Testis (tissue), 2 donors: ENCODE data around the gene BMP4.

Source experiments
- POLR2A ChIP-seq: fragments of 450-650 bp; IDR thresholded peaks from one replicate; pipeline ENCODE4 v1.6.1; 2017; ENCODE audit warnings: antibody characterized with exemption, mild to moderate bottlenecking, moderate library complexity
- TF ChIP-seq, protein P1 (sequence below), 3 experiments: fragments of 450-650 bp in 2 of 3; fragments of 200-600 bp in 1 of 3; sonication (generic) in 1 of 3; IDR thresholded peaks; one replicate each; pipeline ENCODE4 v1.5.1; 2016 to 2019; ENCODE audit warnings: antibody characterized with exemption in 3 of 3, mild to moderate bottlenecking in 2 of 3, moderate library complexity in 1 of 3

DNA sequence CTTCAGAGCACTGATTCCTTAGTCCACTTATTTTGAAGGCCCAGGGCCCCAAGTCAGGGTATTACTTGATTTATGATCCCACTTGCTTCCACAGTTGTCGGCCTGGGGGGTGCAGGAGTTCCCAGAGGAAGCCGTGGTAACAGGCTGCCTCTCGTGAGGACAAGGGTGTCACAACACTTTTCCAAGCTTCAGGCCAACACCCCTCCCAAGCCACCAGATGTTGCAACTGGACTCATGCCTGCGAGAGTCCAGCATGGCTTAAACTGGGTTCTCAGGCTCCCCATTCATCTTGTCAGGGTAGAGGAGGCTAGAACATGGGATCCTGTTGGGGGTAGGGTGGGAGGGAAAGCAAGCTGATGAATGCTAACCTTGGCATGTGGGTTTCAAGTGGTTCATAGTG is 56.1 kb downstream of the BMP4 start:
- TF ChIP-seq, protein P1, sequence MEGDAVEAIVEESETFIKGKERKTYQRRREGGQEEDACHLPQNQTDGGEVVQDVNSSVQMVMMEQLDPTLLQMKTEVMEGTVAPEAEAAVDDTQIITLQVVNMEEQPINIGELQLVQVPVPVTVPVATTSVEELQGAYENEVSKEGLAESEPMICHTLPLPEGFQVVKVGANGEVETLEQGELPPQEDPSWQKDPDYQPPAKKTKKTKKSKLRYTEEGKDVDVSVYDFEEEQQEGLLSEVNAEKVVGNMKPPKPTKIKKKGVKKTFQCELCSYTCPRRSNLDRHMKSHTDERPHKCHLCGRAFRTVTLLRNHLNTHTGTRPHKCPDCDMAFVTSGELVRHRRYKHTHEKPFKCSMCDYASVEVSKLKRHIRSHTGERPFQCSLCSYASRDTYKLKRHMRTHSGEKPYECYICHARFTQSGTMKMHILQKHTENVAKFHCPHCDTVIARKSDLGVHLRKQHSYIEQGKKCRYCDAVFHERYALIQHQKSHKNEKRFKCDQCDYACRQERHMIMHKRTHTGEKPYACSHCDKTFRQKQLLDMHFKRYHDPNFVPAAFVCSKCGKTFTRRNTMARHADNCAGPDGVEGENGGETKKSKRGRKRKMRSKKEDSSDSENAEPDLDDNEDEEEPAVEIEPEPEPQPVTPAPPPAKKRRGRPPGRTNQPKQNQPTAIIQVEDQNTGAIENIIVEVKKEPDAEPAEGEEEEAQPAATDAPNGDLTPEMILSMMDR (IDR thresholded peaks at IDR 0.05), result no peak
- no peak for TF ChIP-seq POLR2A
